IMR-90 (cell line): Measurements from ENCODE around the gene AAR2. TPM values are rescaled to one million over a fixed set of nuclear protein-coding genes. Genes with fewer than 3 reads are reported as not detected.

Experiments used
- ATAC-seq: fragments of 200-7000 bp; cut with Tn5 transposase; 2 replicates; pipeline ENCODE4 v1.9.1; 2020; ENCODE audit warnings: low read depth, mild to moderate bottlenecking, moderate library complexity
- BruUV-seq: library from RNA; stranded (reverse); fragments of 400-500 nt; replicated peaks from 2 replicates; lab custom pipeline; 2021; lab: Mats Ljungman, UMichigan
- CTCF ChIA-PET: fragments of 300-600 bp; formaldehyde crosslinking; extraction: SDS; loops from one replicate; lab custom pipeline; 2021; ENCODE audit warnings: antibody characterized with exemption; lab: Yijun Ruan, JAX
- POLR2A ChIA-PET: fragments of 300-600 bp; sonication (Branson Sonifier 250); formaldehyde crosslinking; loops from one replicate; lab custom pipeline; 2022; ENCODE audit warnings: antibody characterized with exemption; ENCODE audit not compliant: unreplicated experiment; lab: Charles Lee
- DNase-seq: peaks from one replicate; pipeline ENCODE4 v3.0.0; 2013
- H2AFZ ChIP-seq: replicated peaks from 2 replicates; pipeline ENCODE3; 2013; ENCODE audit warnings: low read length, mild to moderate bottlenecking; ENCODE audit not compliant: poor library complexity
- H2AK5ac ChIP-seq: 2 replicates; pipeline ENCODE4 v1.6.1; 2013; ENCODE audit warnings: low read depth, low read length, inconsistent platforms
- H2AK9ac ChIP-seq: replicated peaks from 2 replicates; pipeline ENCODE3; 2013; ENCODE audit warnings: mild to moderate bottlenecking, low read depth, low read length, moderate library complexity; ENCODE audit not compliant: poor library complexity
- H2BK120ac ChIP-seq: 2 replicates; pipeline ENCODE4 v1.6.1; 2013; ENCODE audit warnings: low read depth, low read length, inconsistent platforms
- H2BK15ac ChIP-seq: 3 replicates; pipeline ENCODE4 v1.6.1; 2013; ENCODE audit warnings: low read depth, low read length, inconsistent platforms
- H2BK20ac ChIP-seq: 2 replicates; pipeline ENCODE4 v1.6.1; 2013; ENCODE audit warnings: low read depth, mild to moderate bottlenecking, inconsistent platforms, low read length, moderate library complexity
- H2BK5ac ChIP-seq: 2 replicates; pipeline ENCODE4 v1.6.1; 2013; ENCODE audit warnings: mild to moderate bottlenecking, low read depth, low read length, inconsistent platforms; ENCODE audit not compliant: poor library complexity, severe bottlenecking
- H3K14ac ChIP-seq: replicated peaks from 2 replicates; pipeline ENCODE4 v1.6.1; 2013; ENCODE audit warnings: low read depth, low read length, inconsistent platforms
- H3K18ac ChIP-seq: 2 replicates; pipeline ENCODE4 v1.6.1; 2013; ENCODE audit warnings: low read depth, low read length, control low read depth
- H3K23ac ChIP-seq: 2 replicates; pipeline ENCODE4 v1.6.1; 2013; ENCODE audit warnings: low read depth, low read length, inconsistent platforms
- H3K27ac ChIP-seq: 2 replicates; pipeline ENCODE4 v1.5.1; 2013; ENCODE audit warnings: mild to moderate bottlenecking, control low read depth, low read length; ENCODE audit not compliant: insufficient read depth
- H3K27me3 ChIP-seq: 2 replicates; pipeline ENCODE4 v1.6.1; 2013; ENCODE audit warnings: low read length; ENCODE audit not compliant: control insufficient read depth, insufficient read depth
- H3K36me3 ChIP-seq: 2 replicates; pipeline ENCODE4 v1.6.1; 2013; ENCODE audit warnings: low read length, mixed read lengths; ENCODE audit not compliant: control insufficient read depth, insufficient read depth
- H3K4ac ChIP-seq: 2 replicates; pipeline ENCODE4 v1.6.1; 2013; ENCODE audit warnings: low read depth, low read length, inconsistent platforms
- H3K4me1 ChIP-seq: 2 replicates; pipeline ENCODE4 v1.6.1; 2013; ENCODE audit warnings: low read length, mixed read lengths; ENCODE audit not compliant: control insufficient read depth, insufficient read depth
- H3K4me2 ChIP-seq: 2 replicates; pipeline ENCODE4 v1.6.1; 2013; ENCODE audit warnings: low read depth, mild to moderate bottlenecking, control low read depth, low read length, moderate library complexity
- H3K4me3 ChIP-seq: 2 replicates; pipeline ENCODE4 v1.5.1; 2013; ENCODE audit warnings: low read depth, mild to moderate bottlenecking, control low read depth, low read length, moderate library complexity; ENCODE audit not compliant: insufficient read depth
- H3K56ac ChIP-seq: 2 replicates; pipeline ENCODE4 v1.6.1; 2013; ENCODE audit warnings: low read length, inconsistent platforms; ENCODE audit not compliant: insufficient read depth; ENCODE audit errors: extremely low read depth
- H3K79me1 ChIP-seq, 2 experiments: 2 replicates each; pipeline ENCODE4 v1.6.1; 2013; ENCODE audit warnings: low read length in 2 of 2, inconsistent platforms in 1 of 2, low read depth in 1 of 2
- H3K9ac ChIP-seq: 2 replicates; pipeline ENCODE4 v1.6.1; 2013; ENCODE audit warnings: low read depth, low read length, control low read depth
- H3K9me1 ChIP-seq: 2 replicates; pipeline ENCODE4 v1.6.1; 2013; ENCODE audit warnings: low read length, inconsistent platforms; ENCODE audit not compliant: insufficient read depth
- H3K9me3 ChIP-seq: 2 replicates; pipeline ENCODE4 v1.6.1; 2013; ENCODE audit warnings: low read length; ENCODE audit not compliant: control insufficient read depth, insufficient read depth
- H4K20me1 ChIP-seq: 2 replicates; pipeline ENCODE4 v1.6.1; 2013; ENCODE audit warnings: low read length, inconsistent platforms; ENCODE audit not compliant: insufficient read depth
- H4K5ac ChIP-seq: 2 replicates; pipeline ENCODE4 v1.6.1; 2013; ENCODE audit warnings: mild to moderate bottlenecking, low read depth, low read length, control low read depth
- H4K8ac ChIP-seq, 2 experiments: 2 replicates each; pipeline ENCODE4 v1.6.1; 2013; ENCODE audit warnings: low read depth in 2 of 2, low read length in 2 of 2, control low read depth in 1 of 2, inconsistent platforms in 1 of 2
- H4K91ac ChIP-seq: 2 replicates; pipeline ENCODE4 v1.6.1; 2013; ENCODE audit warnings: low read depth, low read length, inconsistent platforms; ENCODE audit not compliant: insufficient read depth
- BHLHE40 ChIP-seq: fragments of 150-350 bp; IDR thresholded peaks from 2 replicates; pipeline ENCODE4 v1.6.1; 2016; ENCODE audit warnings: mild to moderate bottlenecking, low read depth, low read length
- CHD1 ChIP-seq: IDR thresholded peaks from 2 replicates; pipeline ENCODE4 v1.6.1; 2012; ENCODE audit warnings: low read depth, low read length, improper control_type of control experiment
- FOS ChIP-seq: fragments of 150-350 bp; IDR thresholded peaks from 2 replicates; pipeline ENCODE4 v1.6.1; 2016; ENCODE audit warnings: low read depth, low read length
- MAFK ChIP-seq: IDR thresholded peaks from 2 replicates; pipeline ENCODE4 v1.6.1; 2012; ENCODE audit warnings: low read depth, low read length, improper control_type of control experiment
- MAZ ChIP-seq: IDR thresholded peaks from 2 replicates; pipeline ENCODE4 v1.6.1; 2012; ENCODE audit warnings: low read depth, mild to moderate bottlenecking, low read length, improper control_type of control experiment, moderate library complexity, borderline replicate concordance
- MXI1 ChIP-seq: IDR thresholded peaks from 2 replicates; pipeline ENCODE4 v1.6.1; 2012; ENCODE audit warnings: low read depth, mild to moderate bottlenecking, low read length, moderate library complexity, borderline replicate concordance
- NFE2L2 ChIP-seq: fragments of 150-350 bp; IDR thresholded peaks from 2 replicates; pipeline ENCODE4 v1.6.1; 2016; ENCODE audit warnings: low read depth, mild to moderate bottlenecking, low read length
- RAD21 ChIP-seq: IDR thresholded peaks from 2 replicates; pipeline ENCODE4 v1.6.1; 2012; ENCODE audit warnings: low read length, improper control_type of control experiment
- RCOR1 ChIP-seq: IDR thresholded peaks from 2 replicates; pipeline ENCODE4 v1.6.1; 2012; ENCODE audit warnings: mild to moderate bottlenecking, low read length, improper control_type of control experiment; ENCODE audit not compliant: insufficient replicate concordance
- RFX5 ChIP-seq: IDR thresholded peaks from 2 replicates; pipeline ENCODE4 v1.8.0; 2012; ENCODE audit warnings: low read depth, mild to moderate bottlenecking, low read length, moderate library complexity
- SMC3 ChIP-seq: fragments of 150-350 bp; IDR thresholded peaks from 2 replicates; pipeline ENCODE4 v1.6.1; 2016; ENCODE audit warnings: low read depth, mild to moderate bottlenecking, antibody characterized with exemption, low read length, moderate library complexity
- USF2 ChIP-seq: fragments of 150-350 bp; IDR thresholded peaks from 2 replicates; pipeline ENCODE4 v1.6.1; 2017; ENCODE audit warnings: mild to moderate bottlenecking, antibody characterized with exemption, low read length, low read depth
- WGBS, 2 experiments: methylation state at CpG; one replicate each; pipeline versions ENCODE4 v1.1.5 to v1.1.7; 2013; ENCODE audit warnings: missing lambda C conversion rate in 2 of 2; ENCODE audit not compliant: insufficient read length in 1 of 2; ENCODE audit errors: extremely low coverage in 2 of 2; 5-methylcytosine and 5-hydroxymethylcytosine counted together
- dilution Hi-C: fragments of 300-500 bp; cut with HindIII; formaldehyde crosslinking; loops from one replicate; pipeline ENCODE4 v1.14.3; 2018; ENCODE audit warnings: low sequenced_read_pairs; ENCODE audit not compliant: unreplicated experiment
- in situ Hi-C: fragments of 300-500 bp; cut with MboI; formaldehyde crosslinking; loops from 3 replicates; pipeline ENCODE4 v1.14.3; 2019; ENCODE audit warnings: low sequenced_read_pairs, inconsistent platforms, mixed read lengths
- intact Hi-C: fragments of 100-400 bp; cut with micrococcal nuclease; formaldehyde crosslinking; loops from 2 replicates; pipeline ENCODE4 v1.10.0; 2022
- polyA plus RNA-seq, 3 experiments: library from polyadenylated mRNA; depleted of rRNA; stranded (reverse); fragments of >200 nt; gene quantifications; 2 replicates each; pipeline ENCODE4 v1.2.3, GENCODE V29; 2012; ENCODE audit warnings: low replicate concordance in 1 of 3
- total RNA-seq: library from RNA; depleted of rRNA; stranded (reverse); fragments of >200 nt; gene quantifications from 2 replicates; pipeline ENCODE4 v1.2.3, GENCODE V29; 2012
- TF ChIP-seq, protein P1 (sequence below): fragments of 150-350 bp; IDR thresholded peaks from 2 replicates; pipeline ENCODE4 v1.6.1; 2016; ENCODE audit warnings: low read depth, mild to moderate bottlenecking, low read length, moderate library complexity, borderline replicate concordance
- TF ChIP-seq, protein P2 (sequence below): conservative IDR thresholded peaks from 2 replicates; pipeline ENCODE4 v1.5.1; 2012; ENCODE audit warnings: mild to moderate bottlenecking, low read depth, low read length, improper control_type of control experiment

Gene AAR2
- total and polyA plus RNA-seq, 2 of the 4 experiments (the other 2 are of a cell fraction): 28.2 to 35.8 TPM

GRCh38 chr20:36214684-36215256 lies 21.5 kb upstream of the AAR2 start:
- H2AK9ac ChIP-seq: no peak overlapping the region
- no peak overlapping the region for H4K8ac ChIP-seq
- H3K27ac ChIP-seq: no peak overlapping the region
- TF ChIP-seq, protein P1, sequence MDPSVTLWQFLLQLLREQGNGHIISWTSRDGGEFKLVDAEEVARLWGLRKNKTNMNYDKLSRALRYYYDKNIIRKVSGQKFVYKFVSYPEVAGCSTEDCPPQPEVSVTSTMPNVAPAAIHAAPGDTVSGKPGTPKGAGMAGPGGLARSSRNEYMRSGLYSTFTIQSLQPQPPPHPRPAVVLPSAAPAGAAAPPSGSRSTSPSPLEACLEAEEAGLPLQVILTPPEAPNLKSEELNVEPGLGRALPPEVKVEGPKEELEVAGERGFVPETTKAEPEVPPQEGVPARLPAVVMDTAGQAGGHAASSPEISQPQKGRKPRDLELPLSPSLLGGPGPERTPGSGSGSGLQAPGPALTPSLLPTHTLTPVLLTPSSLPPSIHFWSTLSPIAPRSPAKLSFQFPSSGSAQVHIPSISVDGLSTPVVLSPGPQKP: no peak
- TF ChIP-seq RAD21 (peak; percentile 58), RFX5 (no peak), FOS (no peak), BHLHE40 (no peak), MAZ (no peak), MXI1 (no peak), USF2 (no peak), RCOR1 (no peak), CHD1 (no peak), NFE2L2 (no peak), MAFK (no peak), SMC3 (peak; percentile 48)
- TF ChIP-seq, protein P2, sequence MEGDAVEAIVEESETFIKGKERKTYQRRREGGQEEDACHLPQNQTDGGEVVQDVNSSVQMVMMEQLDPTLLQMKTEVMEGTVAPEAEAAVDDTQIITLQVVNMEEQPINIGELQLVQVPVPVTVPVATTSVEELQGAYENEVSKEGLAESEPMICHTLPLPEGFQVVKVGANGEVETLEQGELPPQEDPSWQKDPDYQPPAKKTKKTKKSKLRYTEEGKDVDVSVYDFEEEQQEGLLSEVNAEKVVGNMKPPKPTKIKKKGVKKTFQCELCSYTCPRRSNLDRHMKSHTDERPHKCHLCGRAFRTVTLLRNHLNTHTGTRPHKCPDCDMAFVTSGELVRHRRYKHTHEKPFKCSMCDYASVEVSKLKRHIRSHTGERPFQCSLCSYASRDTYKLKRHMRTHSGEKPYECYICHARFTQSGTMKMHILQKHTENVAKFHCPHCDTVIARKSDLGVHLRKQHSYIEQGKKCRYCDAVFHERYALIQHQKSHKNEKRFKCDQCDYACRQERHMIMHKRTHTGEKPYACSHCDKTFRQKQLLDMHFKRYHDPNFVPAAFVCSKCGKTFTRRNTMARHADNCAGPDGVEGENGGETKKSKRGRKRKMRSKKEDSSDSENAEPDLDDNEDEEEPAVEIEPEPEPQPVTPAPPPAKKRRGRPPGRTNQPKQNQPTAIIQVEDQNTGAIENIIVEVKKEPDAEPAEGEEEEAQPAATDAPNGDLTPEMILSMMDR: peak; percentile 56
- no peaks in the 10 kb centered on the region for H3K4me1 ChIP-seq
- in situ Hi-C loops (loop anchor here (25.0 kb wide), 1 partner anchor 698 kb away; no protein-coding TSS in a partner anchor), dilution Hi-C loops (no loop called here), intact Hi-C loops (loop anchor here (1.0 to 5.0 kb wide), 2 partner anchors 225 to 328 kb away; partner anchors contain the start of gene MYL9)
- no peak overlapping the region for H3K9ac ChIP-seq
- H3K4me2 ChIP-seq: no peak overlapping the region
- no peaks in the 10 kb centered on the region for H3K27me3 ChIP-seq
- no peaks in the 10 kb centered on the region for H3K9me1 ChIP-seq
- H3K9me3 ChIP-seq: no peaks in the 10 kb centered on the region
- no peak overlapping the region for H3K4me3 ChIP-seq
- ChIA-PET POLR2A (no interaction called here), CTCF (no interaction called here)
- WGBS, 2 experiments: 17% methylated on average over 1 of the region's 5 CpGs; no CpG with 5 or more reads in 1 of the 2 experiments
- no peaks in the 10 kb centered on the region for H3K79me1 ChIP-seq
- H3K14ac ChIP-seq: no peak overlapping the region
- H4K20me1 ChIP-seq: no peaks in the 10 kb centered on the region
- no peak overlapping the region for H4K5ac ChIP-seq
- H3K18ac ChIP-seq: no peak overlapping the region
- no peak overlapping the region for H2AK5ac ChIP-seq
- no peak overlapping the region for H2BK5ac ChIP-seq
- no peak overlapping the region for H2AFZ ChIP-seq
- H3K56ac ChIP-seq: no peak overlapping the region
- H4K91ac ChIP-seq: no peak overlapping the region
- ATAC-seq (peak; percentile 81), DNase-seq (peak; percentile 33)
- H2BK20ac ChIP-seq: no peak overlapping the region
- H3K23ac ChIP-seq: no peak overlapping the region
- peaks cover 6% of the 10 kb centered on the region; the same call in 1 of the 2 replicates for H3K36me3 ChIP-seq
- no peak overlapping the region for H3K4ac ChIP-seq
- no peak overlapping the region for H2BK15ac ChIP-seq
- BruUV-seq: no TSS peak
- no peak overlapping the region for H2BK120ac ChIP-seq
